ENCODE results near the gene FAM98C.
"Not testable (repeated sequence)": the region's sequence is repeated elsewhere in the genome, so short reads cannot be mapped to it uniquely, and the experiment has no call there.

FAM98C gene

DNA sequence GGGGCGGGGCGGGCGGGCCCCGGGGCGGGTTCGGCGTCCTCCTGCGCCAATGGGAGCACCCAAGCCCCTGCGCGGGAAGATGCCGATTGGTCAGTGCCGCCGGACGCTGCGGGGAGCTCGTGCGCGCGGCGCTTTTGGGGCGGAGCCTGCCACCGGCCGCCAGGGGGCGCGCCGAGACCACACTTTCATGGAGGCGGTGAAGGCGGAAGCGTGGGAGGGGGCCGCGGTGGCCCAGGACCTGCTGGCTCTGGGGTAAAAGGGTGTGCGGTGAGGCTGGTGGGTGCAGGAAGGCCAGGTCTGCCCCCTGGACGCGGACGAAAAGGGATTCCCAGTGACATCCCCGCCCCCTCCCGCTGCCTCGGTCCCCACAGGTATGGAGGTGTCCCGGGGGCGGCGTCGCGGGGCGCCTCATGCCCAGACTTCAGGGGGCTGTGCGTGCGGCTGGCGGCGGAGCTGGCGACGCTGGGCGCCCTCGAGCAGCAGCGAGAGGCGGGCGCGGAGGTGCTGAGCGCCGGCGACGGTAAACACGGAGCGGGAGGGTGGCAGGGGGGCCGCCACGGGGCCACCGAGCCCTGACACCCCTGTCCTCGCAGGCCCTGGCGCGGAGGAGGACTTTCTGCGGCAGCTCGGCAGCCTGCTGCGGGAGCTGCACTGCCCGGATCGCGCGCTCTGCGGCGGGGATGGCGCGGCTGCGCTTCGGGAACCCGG, at the start of gene FAM98C:
Gene FAM98C, plus strand, starts transcription at position 127 of the 708 bp plus-strand sequence. Its CDS starts 61 bp downstream, at position 188.
- DNase-seq (ENCODE audit: low read depth in 2 of 2, low spot score in 1 of 2) = peak; percentile 91 to 94

DNA sequence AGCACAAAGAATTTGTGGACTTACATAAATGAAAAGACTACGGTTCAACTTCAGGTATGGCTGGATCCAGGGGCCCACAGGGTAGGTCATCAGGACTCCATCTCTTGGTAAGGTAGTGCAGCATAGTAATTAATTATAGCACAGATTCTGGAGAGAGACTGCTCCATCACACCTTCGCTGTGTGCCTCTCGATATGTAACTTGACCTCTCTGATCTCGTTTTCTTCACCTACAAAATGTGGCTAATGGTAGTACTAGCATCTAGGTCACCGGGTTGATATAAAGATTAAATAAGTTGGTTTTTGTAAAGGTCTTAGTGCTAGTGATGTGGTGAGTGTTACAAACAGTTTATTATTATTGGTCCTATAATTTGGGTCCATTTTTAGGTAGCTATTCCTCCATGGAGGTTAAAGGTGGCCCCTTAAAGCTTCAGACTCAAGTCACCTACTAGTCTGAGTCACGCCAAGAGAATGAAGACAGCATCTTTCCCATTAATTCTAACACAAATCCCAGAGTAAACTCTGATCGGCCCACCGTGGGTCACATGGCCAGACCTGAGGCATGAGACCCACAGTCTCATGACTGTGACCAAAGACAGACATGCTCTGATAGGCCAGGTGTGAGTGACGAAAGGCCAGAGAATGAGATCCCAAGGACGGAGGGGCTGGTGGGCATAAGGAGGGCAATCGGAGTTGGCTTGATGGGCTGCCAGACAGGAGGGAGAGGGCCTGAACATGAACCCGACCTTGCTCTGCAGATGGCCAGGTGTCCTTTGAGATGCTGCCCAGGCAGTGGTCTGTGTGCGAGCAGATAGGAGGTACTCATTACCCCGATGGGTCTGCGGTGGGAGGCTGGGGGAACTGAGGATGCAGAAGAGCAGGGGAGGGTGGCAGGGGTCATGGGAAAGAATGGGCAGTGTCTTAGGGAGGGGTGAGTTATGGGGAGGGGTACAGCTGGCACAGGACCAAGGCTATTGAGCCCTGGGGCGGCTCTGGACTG, 46.9 kb upstream of the FAM98C start:
- no peak for DNase-seq (ENCODE audit: low read depth in 2 of 2, low spot score in 1 of 2)

- no peak for DNase-seq (ENCODE audit: low read depth in 2 of 2, low spot score in 1 of 2)
Measured at GRCh38 chr19:38358071-38358470, 44.8 kb upstream of the FAM98C start.

- DNase-seq (ENCODE audit: low read depth in 2 of 2, low spot score in 1 of 2) = no peak
Measured at GRCh38 chr19:38359242-38360021, 43.5 kb upstream of the FAM98C start.

DNA sequence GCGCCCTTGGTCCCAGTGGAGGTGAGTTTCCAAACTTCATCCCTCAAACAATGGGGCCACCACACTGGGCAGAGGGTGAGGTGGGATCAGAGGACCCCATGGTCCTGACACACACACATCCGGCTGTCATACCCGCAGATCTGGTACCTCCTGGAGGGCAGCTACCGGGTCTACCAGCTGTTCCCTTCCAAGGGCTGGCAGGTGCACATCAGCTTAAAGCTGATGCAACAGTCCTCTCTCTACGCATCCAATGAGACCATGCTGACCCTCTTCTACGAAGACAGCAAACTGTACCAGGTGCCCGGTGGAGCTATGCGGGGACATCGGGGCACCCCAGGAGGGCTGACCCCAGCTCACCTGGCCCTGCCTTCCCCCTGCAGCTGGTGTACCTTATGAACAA, 42.5 kb upstream of the FAM98C start:
- no peak for DNase-seq (ENCODE audit: low read depth in 2 of 2, low spot score in 1 of 2)

DNA sequence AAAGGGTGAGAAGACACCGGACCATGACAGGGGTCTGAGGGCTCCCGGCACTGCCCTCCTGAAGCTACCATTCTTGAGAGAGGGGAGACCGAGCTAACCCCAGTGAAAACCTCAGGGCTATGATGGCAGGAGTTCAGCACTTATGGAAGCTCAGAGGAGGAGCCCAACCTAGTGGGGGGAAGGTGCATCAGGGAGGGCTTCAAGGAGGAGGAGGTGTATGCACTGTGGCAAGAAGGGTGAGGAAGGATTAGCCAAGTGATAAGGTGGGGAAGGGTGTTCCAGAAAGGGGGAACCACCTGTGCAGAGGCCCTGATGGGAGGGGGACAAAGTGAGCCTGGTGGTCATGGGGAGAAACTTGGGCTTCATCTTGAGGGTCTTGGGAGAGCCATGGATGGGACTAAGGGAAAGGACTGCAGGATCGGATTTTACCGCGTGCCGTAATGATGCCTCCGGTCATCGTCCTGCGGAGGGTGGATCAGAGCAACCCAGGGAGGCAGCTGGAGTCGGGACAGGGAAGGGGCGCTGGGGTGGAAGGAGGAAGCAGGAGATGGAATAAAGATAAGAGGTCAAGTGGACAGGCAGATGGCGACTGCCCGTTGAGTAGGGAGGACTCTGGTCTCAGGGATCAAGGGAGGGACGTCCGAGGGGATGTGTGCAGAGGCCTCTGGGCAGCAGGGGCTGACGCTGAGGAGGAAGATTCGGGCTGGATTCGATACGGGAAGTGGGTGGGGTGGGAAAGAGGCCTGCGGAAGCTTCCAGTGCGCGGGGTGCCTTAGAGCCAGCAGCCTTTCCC, 41.9 kb upstream of the FAM98C start:
- DNase-seq (ENCODE audit: low read depth in 2 of 2, low spot score in 1 of 2) = no peak

- peak in 1 of 2 donors; percentile 31 for DNase-seq (ENCODE audit: low read depth in 2 of 2, low spot score in 1 of 2)
Measured at GRCh38 chr19:38361633-38362075, 41.2 kb upstream of the FAM98C start.

- peak; percentile 35 to 43 for DNase-seq (ENCODE audit: low read depth in 2 of 2, low spot score in 1 of 2)
Measured at GRCh38 chr19:38362076-38362945, 40.6 kb upstream of the FAM98C start.

GRCh38 chr19:38362946-38363688, 39.8 kb upstream of the FAM98C start:
- DNase-seq (ENCODE audit: low read depth in 2 of 2, low spot score in 1 of 2) = not testable (repeated sequence)

- no peak for DNase-seq (ENCODE audit: low read depth in 2 of 2, low spot score in 1 of 2)
Measured at GRCh38 chr19:38367041-38367440, 35.9 kb upstream of the FAM98C start.

- no peak for DNase-seq (ENCODE audit: low read depth in 2 of 2, low spot score in 1 of 2)
Measured at GRCh38 chr19:38369584-38369983, 33.3 kb upstream of the FAM98C start.

- DNase-seq (ENCODE audit: low read depth in 2 of 2, low spot score in 1 of 2) = no peak
Measured at GRCh38 chr19:38370299-38370698, 32.6 kb upstream of the FAM98C start.

GRCh38 chr19:38371081-38371480, 31.8 kb upstream of the FAM98C start:
- no peak for DNase-seq (ENCODE audit: low read depth in 2 of 2, low spot score in 1 of 2)

DNA sequence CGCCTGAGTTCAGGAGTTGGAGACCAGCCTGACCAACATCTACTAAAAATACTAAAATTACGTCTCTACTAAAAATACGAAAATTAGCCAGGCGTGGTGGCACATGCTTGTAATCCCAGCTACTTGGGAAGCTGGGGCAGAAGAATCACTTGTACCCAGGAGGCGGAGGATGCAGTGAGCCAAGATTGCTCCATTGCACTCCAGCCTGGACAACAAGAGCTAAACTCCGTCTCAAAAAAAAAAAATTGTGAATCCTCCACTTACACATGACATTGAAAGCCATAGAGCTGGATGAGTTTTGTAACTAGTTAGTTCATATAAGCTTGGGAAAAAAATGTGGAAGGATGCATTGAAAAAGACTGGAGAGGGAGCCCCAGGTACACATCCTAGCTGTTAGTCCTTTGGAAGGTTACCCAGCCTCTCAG, 29.0 kb upstream of the FAM98C start:
- DNase-seq (ENCODE audit: low read depth in 2 of 2, low spot score in 1 of 2) = no peak

DNA sequence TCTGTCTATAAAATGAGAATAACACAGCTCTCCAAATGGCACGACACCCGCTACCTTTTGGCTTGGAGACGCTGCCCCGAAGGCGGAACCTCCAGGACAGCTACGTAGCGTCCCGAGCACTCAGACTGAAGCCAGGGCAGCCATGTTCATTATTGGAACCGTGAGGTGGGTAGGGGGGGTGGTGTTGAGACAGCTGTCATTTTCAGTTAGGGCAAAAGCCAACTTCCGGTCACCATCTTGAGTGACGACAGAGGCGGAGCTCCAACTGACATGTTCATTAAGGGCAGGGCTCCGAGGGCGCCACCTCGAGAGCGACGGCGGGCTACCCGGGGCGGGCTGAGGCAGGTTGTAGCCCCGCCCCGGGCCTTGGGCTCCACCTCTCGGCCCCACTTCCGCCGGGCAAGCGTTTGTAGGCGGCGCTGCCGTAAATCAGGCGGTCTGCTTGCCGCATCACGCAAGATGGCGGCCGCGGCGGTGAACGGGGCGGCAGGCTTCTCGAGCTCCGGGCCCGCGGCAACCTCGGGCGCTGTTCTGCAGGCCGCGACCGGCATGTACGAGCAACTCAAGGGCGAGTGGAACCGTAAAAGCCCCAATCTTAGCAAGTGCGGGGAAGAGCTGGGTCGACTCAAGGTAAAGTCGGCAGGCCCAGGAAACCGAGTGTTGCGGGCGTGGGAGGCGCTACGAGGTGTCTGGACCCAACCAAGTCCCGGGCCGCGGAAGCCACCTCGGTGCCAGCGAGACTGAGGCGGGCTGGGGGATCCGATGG, 28.4 kb upstream of the FAM98C start, which contains the start of gene PSMD8:
Gene PSMD8, plus strand, starts transcription at position 240 of the 766 bp plus-strand sequence. Its CDS starts 31 bp downstream, at position 271.
- peak; percentile 95 to 97 for DNase-seq (ENCODE audit: low read depth in 2 of 2, low spot score in 1 of 2)

GRCh38 chr19:38375098-38375493, 27.8 kb upstream of the FAM98C start:
- DNase-seq (ENCODE audit: low read depth in 2 of 2, low spot score in 1 of 2) = no peak

DNA sequence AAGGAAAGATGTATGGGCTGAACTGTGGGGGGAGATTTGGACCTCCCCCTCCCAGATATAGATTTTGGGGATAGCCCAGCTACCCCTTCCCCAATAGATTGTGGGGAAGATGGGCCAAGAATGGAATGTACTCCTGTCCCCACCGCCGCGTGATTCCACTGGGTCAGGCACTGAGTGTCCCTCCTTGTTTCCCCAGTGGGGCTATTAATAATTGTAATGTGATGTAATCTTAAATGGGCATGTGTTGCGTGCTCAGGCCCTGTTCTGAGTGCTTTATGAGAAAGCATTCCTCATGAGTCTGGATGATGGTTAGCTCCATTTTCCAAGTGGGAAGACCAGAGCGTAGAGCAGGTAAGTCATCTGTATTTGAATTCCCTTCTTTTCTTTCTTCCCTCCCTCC, 27.1 kb upstream of the FAM98C start:
- DNase-seq (ENCODE audit: low read depth in 2 of 2, low spot score in 1 of 2) = no peak

DNA sequence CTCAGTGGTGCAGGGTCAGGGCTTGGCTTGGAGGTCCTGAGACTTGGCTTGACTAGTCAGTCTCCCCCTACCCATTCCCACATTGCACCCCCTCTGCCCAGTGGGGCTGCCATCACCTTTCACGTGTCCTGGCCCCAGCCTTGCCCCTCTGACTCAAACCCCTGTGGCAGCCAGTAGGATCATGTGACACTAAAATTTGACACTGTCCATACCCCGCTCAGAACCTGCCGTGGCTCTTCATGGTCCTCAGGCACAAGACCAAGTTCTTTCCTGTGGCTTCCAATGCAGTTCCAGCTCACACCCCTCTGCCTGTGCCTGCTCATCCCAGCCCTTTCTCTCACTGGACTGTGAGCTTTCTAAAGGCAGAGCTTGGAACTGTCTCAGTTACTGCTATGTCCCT, 26.3 kb upstream of the FAM98C start:
- no peak for DNase-seq (ENCODE audit: low read depth in 2 of 2, low spot score in 1 of 2)
